DND-41 (cell line): ENCODE measurements around the gene FAM114A1.

Experiments used
- ATAC-seq: fragments of 200-7000 bp; cut with Tn5 transposase; 3 replicates; pipeline ENCODE4 v1.9.1; 2021; ENCODE audit warnings: low read depth; ENCODE audit not compliant: insufficient read depth
- DNase-seq: peaks from one replicate; pipeline ENCODE4 v3.0.0-alpha.2; 2020
- H2AFZ ChIP-seq: 2 replicates; pipeline ENCODE4 v1.6.0; 2012; ENCODE audit warnings: low read depth, low read length
- H3K27ac ChIP-seq: 2 replicates; pipeline ENCODE4 v1.5.1; 2012; ENCODE audit warnings: low read length, inconsistent platforms
- H3K27me3 ChIP-seq: fragments of 200-600 bp; sonication (generic); 2 replicates; pipeline ENCODE4 v1.6.0; 2012; ENCODE audit warnings: low read length, mild to moderate bottlenecking, inconsistent platforms; ENCODE audit not compliant: insufficient read depth, poor library complexity
- H3K36me3 ChIP-seq: 2 replicates; pipeline ENCODE4 v1.5.1; 2012; ENCODE audit warnings: low read length, inconsistent platforms; ENCODE audit not compliant: insufficient read depth
- H3K4me1 ChIP-seq: 2 replicates; pipeline ENCODE4 v1.5.1; 2012; ENCODE audit warnings: mild to moderate bottlenecking, low read length; ENCODE audit not compliant: insufficient read depth
- H3K4me2 ChIP-seq: 2 replicates; pipeline ENCODE4 v1.6.0; 2012; ENCODE audit warnings: mild to moderate bottlenecking, moderate library complexity, low read length, inconsistent platforms; ENCODE audit not compliant: insufficient read depth
- H3K4me3 ChIP-seq, 2 experiments: fragments of 200-600 bp in 1 of 2; shearing (Covaris generic) in 1 of 2; 2 replicates each; pipeline ENCODE4 v1.5.1; 2012 to 2016; ENCODE audit warnings: inconsistent platforms in 2 of 2, low read length in 2 of 2, mild to moderate bottlenecking in 2 of 2, low read depth in 1 of 2, moderate library complexity in 1 of 2
- H3K79me2 ChIP-seq: 2 replicates; pipeline ENCODE4 v1.6.0; 2012; ENCODE audit warnings: low read length, inconsistent platforms; ENCODE audit not compliant: insufficient read depth
- H3K9ac ChIP-seq: 2 replicates; pipeline ENCODE4 v1.6.0; 2012; ENCODE audit warnings: low read depth, mild to moderate bottlenecking, inconsistent platforms, low read length, moderate library complexity
- H3K9me3 ChIP-seq: 2 replicates; pipeline ENCODE4 v1.5.1; 2012; ENCODE audit warnings: low read length, moderate library complexity, mild to moderate bottlenecking, inconsistent platforms; ENCODE audit not compliant: insufficient read depth, severe bottlenecking
- H4K20me1 ChIP-seq: 2 replicates; pipeline ENCODE4 v1.6.0; 2012; ENCODE audit warnings: low read length; ENCODE audit not compliant: insufficient read depth
- CTCF ChIP-seq: IDR thresholded peaks from 2 replicates; pipeline ENCODE4 v1.5.1; 2012; ENCODE audit warnings: borderline replicate concordance, low read length, moderate library complexity, mild to moderate bottlenecking; ENCODE audit not compliant: poor library complexity, severe bottlenecking; ENCODE audit errors: extremely low read depth
- EZH2 ChIP-seq: IDR thresholded peaks from 3 replicates; pipeline ENCODE4 v1.6.1; 2012; ENCODE audit warnings: borderline replicate concordance, low read depth, mild to moderate bottlenecking, moderate library complexity, low read length, inconsistent platforms; ENCODE audit not compliant: severe bottlenecking

The FAM114A1 gene

GRCh38 chr4:38902221-38902620, 34.6 kb downstream of the FAM114A1 start:
- no peaks in the 10 kb centered on the region for H3K9me3 ChIP-seq
- no peak overlapping the region for H3K4me2 ChIP-seq
- H3K79me2 ChIP-seq: no peaks in the 10 kb centered on the region
- no peaks in the 10 kb centered on the region for H4K20me1 ChIP-seq
- H2AFZ ChIP-seq: no peak overlapping the region
- H3K4me1 ChIP-seq: 0 out of 2 replicates have a peak, but pooled peaks cover 9% of the 10 kb centered on the region
- TF ChIP-seq CTCF: no peak
- no peak for TF ChIP-seq EZH2
- no peak for ATAC-seq
- H3K27ac ChIP-seq: no peak overlapping the region
- H3K27me3 ChIP-seq: no peaks in the 10 kb centered on the region
- no peak for DNase-seq
- H3K4me3 ChIP-seq: no peak overlapping the region
- H3K9ac ChIP-seq: no peak overlapping the region
- no peaks in the 10 kb centered on the region for H3K36me3 ChIP-seq

DNA sequence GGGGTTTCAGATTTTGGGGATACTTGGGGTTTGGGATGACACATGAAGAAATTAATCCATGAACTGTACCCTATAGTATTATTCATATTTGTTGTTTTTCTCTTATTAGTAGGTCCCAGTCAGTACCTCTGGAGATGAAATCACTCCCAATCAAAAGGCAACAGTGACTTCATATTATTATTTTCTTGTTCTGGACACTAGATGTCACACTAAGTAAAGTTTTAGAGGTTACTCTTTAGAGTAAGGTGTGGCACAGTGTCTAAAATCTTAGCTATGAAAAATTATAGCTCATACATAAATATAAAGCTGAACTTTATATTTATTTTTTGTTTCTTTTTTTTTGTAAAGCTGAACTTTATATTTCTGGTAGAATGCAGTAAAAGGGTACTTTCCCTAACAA, 35.1 kb downstream of the FAM114A1 start:
- Histone ChIP-seq H4K20me1 (no peaks in the 10 kb centered on the region), H3K27ac (no peak overlapping the region), H3K4me1 (0 out of 2 replicates have a peak, but pooled peaks cover 9% of the 10 kb centered on the region), H3K27me3 (no peaks in the 10 kb centered on the region), H3K9ac (no peak overlapping the region), H3K4me2 (no peak overlapping the region), H2AFZ (no peak overlapping the region), H3K79me2 (no peaks in the 10 kb centered on the region), H3K36me3 (no peaks in the 10 kb centered on the region), H3K9me3 (no peaks in the 10 kb centered on the region), H3K4me3 (no peak overlapping the region)
- peak; percentile 75 for ATAC-seq
- TF ChIP-seq EZH2 (no peak), CTCF (peak; percentile 57)
- DNase-seq: no peak

GRCh38 chr4:38904090-38904666, 36.6 kb downstream of the FAM114A1 start:
- Histone ChIP-seq H3K27ac (no peak overlapping the region), H3K9me3 (no peaks in the 10 kb centered on the region)
- ATAC-seq: no peak

More at GRCh38 chr4:38904090-38904666, 36.6 kb downstream of the FAM114A1 start:
- H3K79me2 ChIP-seq: no peaks in the 10 kb centered on the region
- H3K4me1 ChIP-seq: 0 out of 2 replicates have a peak, but pooled peaks cover 9% of the 10 kb centered on the region
- no peaks in the 10 kb centered on the region for H4K20me1 ChIP-seq
- no peaks in the 10 kb centered on the region for H3K27me3 ChIP-seq
- TF ChIP-seq CTCF: no peak
- no peak for TF ChIP-seq EZH2
- no peak overlapping the region for H3K4me2 ChIP-seq
- H3K9ac ChIP-seq: no peak overlapping the region
- no peaks in the 10 kb centered on the region for H3K36me3 ChIP-seq
- no peak for DNase-seq
- H2AFZ ChIP-seq: no peak overlapping the region
- no peak overlapping the region for H3K4me3 ChIP-seq
